ENCODE data around the gene GPR85. TPM values are rescaled to one million over a fixed set of nuclear protein-coding genes. Genes with fewer than 3 reads are reported as not detected.

Gene GPR85
- total RNA-seq, 2 donors from 2014 or later = 0.13 TPM; not detected in 1

GRCh38 chr7:113084496-113085172 lies 2.0 kb downstream of the GPR85 start:
- H3K9me3 Mint-ChIP-seq = no peaks in the 10 kb centered on the region

GRCh38 chr7:113083816-113084495 lies 2.7 kb downstream of the GPR85 start:
- Mint-ChIP-seq H3K27ac (no peak overlapping the region), H3K4me1 (peaks cover 1% of the 10 kb centered on the region), H3K27me3 (ENCODE audit: insufficient read depth) (peaks cover 67% of the 10 kb centered on the region), H3K36me3 (ENCODE audit: low read depth) (no peaks in the 10 kb centered on the region), H3K9me3 (no peaks in the 10 kb centered on the region), H3K4me3 (no peak overlapping the region)
- Histone ChIP-seq H3K9ac (ENCODE audit: extremely low read depth, low read length, poor library complexity, severe bottlenecking) (no peak overlapping the region), H3K9me3 (ENCODE audit: control insufficient read depth, low read length) (no peaks in the 10 kb centered on the region), H3K27ac (ENCODE audit: low read depth, low read length) (no peak overlapping the region), H3K36me3 (ENCODE audit: control insufficient read depth, insufficient read depth, low read length) (no peaks in the 10 kb centered on the region), H3K27me3 (ENCODE audit: control insufficient read depth, insufficient read depth, low read length, poor library complexity, severe bottlenecking) (peaks cover 54% of the 10 kb centered on the region), H3K4me1 (ENCODE audit: control insufficient read depth, insufficient read depth, low read length) (no peaks in the 10 kb centered on the region), H3K4me3 (ENCODE audit: low read length) (no peak overlapping the region)
- no peak for TF ChIP-seq CTCF (conservative IDR thresholded peaks at IDR 0.05)
- WGBS, 2 experiments (ENCODE audit: insufficient coverage in 1 of 2, insufficient read length in 1 of 2) = 87 to 94% methylated on average over 9 to 10 of the region's 10 CpGs
- no peak for DNase-seq

More at GRCh38 chr7:113084496-113085172, 2.0 kb downstream of the GPR85 start:
- peaks cover 47% of the 10 kb centered on the region for H3K27me3 ChIP-seq (ENCODE audit: control insufficient read depth, insufficient read depth, low read length, poor library complexity, severe bottlenecking)
- Mint-ChIP-seq H3K27ac (no peak overlapping the region), H3K27me3 (ENCODE audit: insufficient read depth) (peaks cover 63% of the 10 kb centered on the region), H3K4me1 (peaks cover 1% of the 10 kb centered on the region), H3K36me3 (ENCODE audit: low read depth) (no peaks in the 10 kb centered on the region), H3K4me3 (no peak overlapping the region)
- H3K27ac ChIP-seq (ENCODE audit: low read depth, low read length) = no peak overlapping the region
- H3K4me1 ChIP-seq (ENCODE audit: control insufficient read depth, insufficient read depth, low read length) = no peaks in the 10 kb centered on the region
- no peaks in the 10 kb centered on the region for H3K36me3 ChIP-seq (ENCODE audit: control insufficient read depth, insufficient read depth, low read length)
- no peak for DNase-seq
- WGBS, 2 experiments (ENCODE audit: insufficient coverage in 1 of 2, insufficient read length in 1 of 2) = 89 to 93% methylated on average over 2 to 4 of the region's 4 CpGs
- H3K9ac ChIP-seq (ENCODE audit: extremely low read depth, low read length, poor library complexity, severe bottlenecking) = no peak overlapping the region
- TF ChIP-seq CTCF (conservative IDR thresholded peaks at IDR 0.05) = no peak
- H3K4me3 ChIP-seq (ENCODE audit: low read length) = no peak overlapping the region
- H3K9me3 ChIP-seq (ENCODE audit: control insufficient read depth, low read length) = no peaks in the 10 kb centered on the region

GRCh38 chr7:113083132-113083815 lies 3.4 kb downstream of the GPR85 start:
- H3K9me3 ChIP-seq (ENCODE audit: control insufficient read depth, low read length) = no peaks in the 10 kb centered on the region
- H3K4me1 ChIP-seq (ENCODE audit: control insufficient read depth, insufficient read depth, low read length) = peaks cover under 1% of the 10 kb centered on the region
- H3K4me3 ChIP-seq (ENCODE audit: low read length) = no peak overlapping the region
- no peak for DNase-seq
- Mint-ChIP-seq H3K27me3 (ENCODE audit: insufficient read depth) (peaks cover 68% of the 10 kb centered on the region), H3K36me3 (ENCODE audit: low read depth) (no peaks in the 10 kb centered on the region), H3K9me3 (no peaks in the 10 kb centered on the region), H3K4me1 (peaks cover 1% of the 10 kb centered on the region), H3K4me3 (no peak overlapping the region), H3K27ac (no peak overlapping the region)
- H3K36me3 ChIP-seq (ENCODE audit: control insufficient read depth, insufficient read depth, low read length) = no peaks in the 10 kb centered on the region
- H3K27me3 ChIP-seq (ENCODE audit: control insufficient read depth, insufficient read depth, low read length, poor library complexity, severe bottlenecking) = peaks cover 57% of the 10 kb centered on the region
- H3K27ac ChIP-seq (ENCODE audit: low read depth, low read length) = no peak overlapping the region
- TF ChIP-seq CTCF (conservative IDR thresholded peaks at IDR 0.05) = no peak
- H3K9ac ChIP-seq (ENCODE audit: extremely low read depth, low read length, poor library complexity, severe bottlenecking) = no peak overlapping the region
- WGBS, 2 experiments (ENCODE audit: insufficient coverage in 1 of 2, insufficient read length in 1 of 2) = 59% methylated on average over 1 of the region's 1 CpG; no CpG with 5 or more reads in 1 of the 2 experiments
